CD14-positive monocyte (primary cell): ENCODE data around the gene EEF2KMT. TPM values are rescaled to one million over a fixed set of nuclear protein-coding genes. Genes with fewer than 3 reads are reported as not detected.
A peak's percentile ranks its signal among the peaks of the same experiment; 100 is the strongest.
"Not testable (repeated sequence)": the region's sequence is repeated elsewhere in the genome, so short reads cannot be mapped to it uniquely, and the experiment has no call there.

Experiments
- DNase-seq, 3 donors: peaks; one replicate each; pipeline ENCODE4 v3.0.0-alpha.2; 2011 to 2022
- H2AFZ ChIP-seq: 2 replicates; pipeline ENCODE4 v1.6.0; 2012; ENCODE audit warnings: mild to moderate bottlenecking, low read depth, low read length, inconsistent platforms; ENCODE audit not compliant: insufficient read depth, poor library complexity, severe bottlenecking
- H3K27ac ChIP-seq, 2 donors: 1 replicate in 1 of 2; 2 replicates in 1 of 2; pipeline ENCODE4 v1.5.1; 2012 to 2013; ENCODE audit warnings: low read length in 2 of 2, control low read depth in 1 of 2, inconsistent platforms in 1 of 2, low read depth in 1 of 2, mild to moderate bottlenecking in 1 of 2
- H3K27me3 ChIP-seq, 2 donors: one replicate each; pipeline versions ENCODE4 v1.6.0 to v1.6.1; 2011 to 2013; ENCODE audit warnings: low read length in 2 of 2; ENCODE audit not compliant: control insufficient read depth in 2 of 2, insufficient read depth in 2 of 2
- H3K36me3 ChIP-seq, 2 donors: replicated peaks in 1 of 2; 1 replicate in 1 of 2; 2 replicates in 1 of 2; pipeline versions ENCODE4 v1.5.1 to v1.6.1; 2012 to 2013; ENCODE audit warnings: low read length in 2 of 2, control low read depth in 1 of 2, inconsistent platforms in 1 of 2, mild to moderate bottlenecking in 1 of 2; ENCODE audit not compliant: insufficient read depth in 2 of 2, control insufficient read depth in 1 of 2
- H3K4me1 ChIP-seq, 2 donors: 1 replicate in 1 of 2; 2 replicates in 1 of 2; pipeline versions ENCODE4 v1.5.1 to v1.6.1; 2012 to 2013; ENCODE audit warnings: low read length in 2 of 2, control low read depth in 1 of 2, inconsistent platforms in 1 of 2, mild to moderate bottlenecking in 1 of 2, moderate library complexity in 1 of 2; ENCODE audit not compliant: insufficient read depth in 2 of 2, control insufficient read depth in 1 of 2
- H3K4me2 ChIP-seq: replicated peaks from 2 replicates; pipeline ENCODE3; 2012; ENCODE audit warnings: low read length, moderate library complexity, mild to moderate bottlenecking; ENCODE audit not compliant: poor library complexity, severe bottlenecking; ENCODE audit errors: extremely low read depth
- H3K4me3 ChIP-seq, 3 experiments: fragments of 200-600 bp in 1 of 3; sonication (generic) in 1 of 3; replicated peaks in 1 of 3; 1 replicate in 2 of 3; 2 replicates in 1 of 3; pipeline ENCODE4 v1.5.1; 2011 to 2013; ENCODE audit warnings: low read length in 3 of 3, mild to moderate bottlenecking in 3 of 3, control low read depth in 2 of 3, low read depth in 2 of 3, inconsistent platforms in 1 of 3, moderate library complexity in 1 of 3
- H3K79me2 ChIP-seq: 2 replicates; pipeline ENCODE4 v1.6.0; 2012; ENCODE audit warnings: mild to moderate bottlenecking, control low read depth, inconsistent platforms, low read length, moderate library complexity; ENCODE audit not compliant: insufficient read depth
- H3K9ac ChIP-seq: 2 replicates; pipeline ENCODE4 v1.6.0; 2017; ENCODE audit warnings: low read length, mild to moderate bottlenecking; ENCODE audit not compliant: insufficient read depth, poor library complexity, severe bottlenecking
- H3K9me3 ChIP-seq, 2 donors: replicated peaks in 1 of 2; 1 replicate in 1 of 2; 2 replicates in 1 of 2; pipeline versions ENCODE4 v1.5.1 to v1.6.1; 2012 to 2013; ENCODE audit warnings: low read length in 2 of 2, control low read depth in 1 of 2; ENCODE audit not compliant: control insufficient read depth in 1 of 2, insufficient read depth in 1 of 2
- H4K20me1 ChIP-seq: 2 replicates; pipeline ENCODE4 v1.6.0; 2012; ENCODE audit warnings: mild to moderate bottlenecking, low read length, control low read depth, moderate library complexity; ENCODE audit not compliant: insufficient read depth
- H3K27ac Mint-ChIP-seq, 7 donors: one replicate each; pipeline ENCODE4 v1.8.0; 2020; ENCODE audit warnings: mild to moderate bottlenecking in 7 of 7, mixed read lengths in 7 of 7, moderate library complexity in 6 of 7, inconsistent platforms in 2 of 7
- H3K27me3 Mint-ChIP-seq, 3 donors: one replicate each; pipeline ENCODE4 v1.8.0; 2021 to 2022; ENCODE audit warnings: low read depth in 3 of 3, mild to moderate bottlenecking in 3 of 3, mixed read lengths in 3 of 3, moderate library complexity in 3 of 3, inconsistent platforms in 1 of 3
- H3K36me3 Mint-ChIP-seq, 2 donors: one replicate each; pipeline ENCODE4 v1.8.0; 2020; ENCODE audit warnings: mixed read lengths in 2 of 2, inconsistent platforms in 1 of 2, mild to moderate bottlenecking in 1 of 2
- H3K4me1 Mint-ChIP-seq: one replicate; pipeline ENCODE4 v1.8.0; 2020; ENCODE audit warnings: mild to moderate bottlenecking, mixed read lengths
- H3K4me3 Mint-ChIP-seq, 2 donors: one replicate each; pipeline ENCODE4 v1.8.0; 2020; ENCODE audit warnings: mild to moderate bottlenecking in 2 of 2, mixed read lengths in 2 of 2, moderate library complexity in 1 of 2
- H3K9me3 Mint-ChIP-seq, 7 donors: one replicate each; pipeline ENCODE4 v1.8.0; 2020 to 2022; ENCODE audit warnings: mixed read lengths in 7 of 7, mild to moderate bottlenecking in 6 of 7, moderate library complexity in 6 of 7, inconsistent platforms in 2 of 7
- CTCF ChIP-seq: fragments of 200-600 bp; IDR thresholded peaks from one replicate; pipeline ENCODE4 v1.8.0; 2022; ENCODE audit warnings: antibody characterized with exemption, mild to moderate bottlenecking
- WGBS: methylation state at CpG from one replicate; pipeline ENCODE4 v1.1.5; 2013; ENCODE audit warnings: missing lambda C conversion rate; ENCODE audit not compliant: insufficient coverage; 5-methylcytosine and 5-hydroxymethylcytosine counted together
- intact Hi-C, 2 donors: fragments of 100-400 bp; cut with micrococcal nuclease; formaldehyde crosslinking; loops; one replicate each; pipeline versions ENCODE4 v1.15.0 to v1.15.1; 2023
- polyA plus RNA-seq, 3 donors: library from polyadenylated mRNA; depleted of rRNA in 1 of 3; unstranded in 2 of 3; stranded (reverse) in 1 of 3; fragments of 300-500 nt in 2 of 3; fragments of >200 nt in 1 of 3; fragmentation: Illumina TruSeq in 2 of 3; gene quantifications; 1 replicate in 2 of 3; 2 replicates in 1 of 3; pipeline ENCODE4 v1.2.3, GENCODE V29; 2012 to 2021

The EEF2KMT gene
- polyA plus RNA-seq, 3 donors = 4.6 to 6.8 (median 5.5) TPM

- H3K27me3 Mint-ChIP-seq, H3K4me1 ChIP-seq, H3K4me1 Mint-ChIP-seq, H3K27ac Mint-ChIP-seq, H3K9me3 ChIP-seq, H2AFZ ChIP-seq, H3K79me2 ChIP-seq, H3K4me3 ChIP-seq, intact Hi-C loops, H4K20me1 ChIP-seq, H3K9ac ChIP-seq, H3K4me2 ChIP-seq, H3K27me3 ChIP-seq, H3K27ac ChIP-seq, H3K4me3 Mint-ChIP-seq, H3K9me3 Mint-ChIP-seq: not testable (repeated sequence)
- H3K36me3 Mint-ChIP-seq = peaks cover 44 to 88% of the 10 kb centered on the region in 2 donors
- DNase-seq = peak; percentile 18 to 35 (median 34)
- peak; percentile 75 for TF ChIP-seq CTCF
- 94% methylated on average over 7 of the region's 10 CpGs for WGBS
- peaks cover 23 to 31% of the 10 kb centered on the region in 2 donors for H3K36me3 ChIP-seq
Measured at GRCh38 chr16:5084802-5085201, 12.8 kb downstream of the EEF2KMT start.

GRCh38 chr16:5084099-5084731, 13.4 kb downstream of the EEF2KMT start:
- H3K36me3 ChIP-seq = peaks cover 23 to 31% of the 10 kb centered on the region in 2 donors
- H3K9me3 ChIP-seq, H3K27ac ChIP-seq, H3K9ac ChIP-seq, H3K27me3 Mint-ChIP-seq, H3K4me2 ChIP-seq, H3K4me1 ChIP-seq, H3K9me3 Mint-ChIP-seq, intact Hi-C loops, H2AFZ ChIP-seq, H4K20me1 ChIP-seq, H3K4me1 Mint-ChIP-seq, H3K4me3 Mint-ChIP-seq, H3K79me2 ChIP-seq, DNase-seq, H3K4me3 ChIP-seq, H3K27me3 ChIP-seq: not testable (repeated sequence)
- Mint-ChIP-seq H3K27ac (peak overlapping the region in 2 of 7 donors; percentile 40 to 46), H3K36me3 (peaks cover 49 to 89% of the 10 kb centered on the region in 2 donors)
- 100% methylated on average over 3 of the region's 11 CpGs for WGBS

DNA sequence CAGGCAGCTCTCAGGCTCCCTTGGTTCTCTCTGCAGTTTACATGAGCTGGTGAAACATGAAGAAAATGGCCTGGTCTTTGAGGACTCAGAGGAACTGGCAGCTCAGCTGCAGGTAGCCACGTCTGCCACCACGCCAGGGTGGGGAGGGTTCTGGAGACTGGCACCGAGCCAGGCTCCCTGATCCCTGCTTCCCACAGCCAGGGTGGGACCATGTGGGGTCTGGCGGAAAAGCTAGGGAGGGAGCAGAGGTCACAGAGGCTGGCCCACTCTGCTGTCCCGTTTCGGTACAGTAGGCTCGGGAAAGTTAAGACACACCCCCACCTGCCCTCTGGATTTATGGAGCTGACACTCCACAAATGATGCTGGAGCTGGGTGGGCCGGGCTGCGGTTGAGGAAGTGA, 13.9 kb downstream of the EEF2KMT start:
- H2AFZ ChIP-seq, DNase-seq, H3K9me3 Mint-ChIP-seq, intact Hi-C loops, H3K4me1 Mint-ChIP-seq, H3K27me3 Mint-ChIP-seq, H3K4me3 Mint-ChIP-seq, H4K20me1 ChIP-seq, H3K9me3 ChIP-seq, H3K27ac ChIP-seq, H3K9ac ChIP-seq, H3K27me3 ChIP-seq, H3K79me2 ChIP-seq, H3K4me2 ChIP-seq, H3K4me1 ChIP-seq, H3K4me3 ChIP-seq: not testable (repeated sequence)
- H3K36me3 ChIP-seq = peaks cover 24 to 27% of the 10 kb centered on the region in 2 donors
- H3K36me3 Mint-ChIP-seq = peaks cover 47 to 90% of the 10 kb centered on the region in 2 donors
- H3K27ac Mint-ChIP-seq = peak overlapping the region in 2 of 7 donors; percentile 40 to 70
- WGBS = 84% methylated on average over 6 of the region's 9 CpGs

- H3K36me3 ChIP-seq = peaks cover 36 to 45% of the 10 kb centered on the region in 2 donors
- H3K9me3 Mint-ChIP-seq, H3K4me3 Mint-ChIP-seq, H3K9me3 ChIP-seq, H3K27ac ChIP-seq, DNase-seq, H2AFZ ChIP-seq, H3K9ac ChIP-seq, H3K27ac Mint-ChIP-seq, intact Hi-C loops, H3K4me3 ChIP-seq, H3K27me3 ChIP-seq, H3K4me1 ChIP-seq, H3K27me3 Mint-ChIP-seq, H4K20me1 ChIP-seq, H3K79me2 ChIP-seq, H3K4me2 ChIP-seq, H3K4me1 Mint-ChIP-seq: not testable (repeated sequence)
- WGBS = 100% methylated on average over 3 of the region's 9 CpGs
- peaks cover 58 to 95% of the 10 kb centered on the region in 2 donors for H3K36me3 Mint-ChIP-seq
Measured at GRCh38 chr16:5080996-5081395, 16.6 kb downstream of the EEF2KMT start.
